HCT116 (cell line): Measurements from ENCODE around the gene PRPF19. TPM values are rescaled to one million over a fixed set of nuclear protein-coding genes. Genes with fewer than 3 reads are reported as not detected.

ENCODE experiments used
- ATAC-seq: fragments of 200-7000 bp; cut with Tn5 transposase; 2 replicates; pipeline ENCODE4 v1.9.1; 2020; ENCODE audit warnings: mild to moderate bottlenecking, moderate library complexity
- BruUV-seq: library from RNA; stranded (reverse); fragments of 400-500 nt; replicated peaks from 2 replicates; lab custom pipeline; 2021; lab: Mats Ljungman, UMichigan
- CTCF ChIA-PET: fragments of 300-600 bp; sonication (Branson Sonifier 250); formaldehyde crosslinking; loops from one replicate; lab custom pipeline; 2021; ENCODE audit warnings: antibody characterized with exemption; lab: Charles Lee
- POLR2A ChIA-PET: fragments of 300-600, 350-600 bp; sonication (Branson Sonifier 250); formaldehyde crosslinking; loops from one replicate; lab custom pipeline; 2021; ENCODE audit warnings: antibody characterized with exemption; lab: Charles Lee
- RAD21 ChIA-PET, 2 experiments: fragments of 300-600 bp; sonication (Branson Sonifier 250); formaldehyde crosslinking; loops; one replicate each; lab custom pipeline; 2023; ENCODE audit warnings: low total read pairs in 2 of 2; ENCODE audit not compliant: uncharacterized antibody in 2 of 2, unreplicated experiment in 2 of 2, low non-redundant PET in 1 of 2; lab: Charles Lee
- DNase-seq: peaks from one replicate; pipeline ENCODE4 v3.0.0-alpha.2; 2010; ENCODE audit warnings: low read depth, low spot score
- H2AFZ ChIP-seq: fragments of 200-600 bp; shearing (Covaris generic), sonication (generic); 2 replicates; pipeline ENCODE4 v1.6.1; 2017; ENCODE audit warnings: low read depth, mixed run types, mixed read lengths, antibody characterized with exemption, low read length; ENCODE audit not compliant: poor library complexity, severe bottlenecking
- H3K27ac ChIP-seq: 2 replicates; pipeline ENCODE4 v1.5.1; 2012; ENCODE audit warnings: low read depth, low read length
- H3K27me3 ChIP-seq: fragments of 200-600 bp; sonication (generic); 2 replicates; pipeline ENCODE4 v1.6.1; 2016; ENCODE audit warnings: mixed run types, low read length, mixed read lengths; ENCODE audit not compliant: insufficient read depth
- H3K36me3 ChIP-seq, 2 experiments: fragments of 200-500 bp in 1 of 2; fragments of 200-600 bp in 1 of 2; sonication (Bioruptor generic) in 1 of 2; sonication (generic) in 1 of 2; 2 replicates each; pipeline versions ENCODE4 v1.5.1 to v1.6.1; 2014 to 2016; ENCODE audit warnings: low read length in 2 of 2, inconsistent platforms in 1 of 2, mixed read lengths in 1 of 2, mixed run types in 1 of 2; ENCODE audit not compliant: insufficient read depth in 2 of 2, control insufficient read depth in 1 of 2
- H3K4me1 ChIP-seq, 2 experiments: fragments of 200-600 bp in 1 of 2; sonication (generic) in 1 of 2; 2 replicates each; pipeline versions ENCODE4 v1.5.1 to v1.6.1; 2012 to 2017; ENCODE audit warnings: low read length in 2 of 2, inconsistent platforms in 1 of 2, mild to moderate bottlenecking in 1 of 2, mixed read lengths in 1 of 2, mixed run types in 1 of 2, moderate library complexity in 1 of 2; ENCODE audit not compliant: insufficient read depth in 2 of 2, control insufficient read depth in 1 of 2
- H3K4me2 ChIP-seq: fragments of 200-600 bp; sonication (generic); 2 replicates; pipeline ENCODE4 v1.6.1; 2017; ENCODE audit warnings: mixed run types, low read length, mixed read lengths
- H3K4me3 ChIP-seq, 2 experiments: fragments of 200-600 bp in 1 of 2; sonication (generic) in 1 of 2; replicated peaks in 1 of 2; 2 replicates each; pipeline ENCODE4 v1.5.1; 2011 to 2016; ENCODE audit warnings: low read length in 2 of 2, control low read depth in 1 of 2, low read depth in 1 of 2, mild to moderate bottlenecking in 1 of 2, mixed read lengths in 1 of 2, mixed run types in 1 of 2
- H3K79me2 ChIP-seq: fragments of 200-600 bp; sonication (generic); 2 replicates; pipeline ENCODE4 v1.6.1; 2017; ENCODE audit warnings: mild to moderate bottlenecking, mixed run types, low read length, moderate library complexity, mixed read lengths; ENCODE audit not compliant: insufficient read depth
- H3K9ac ChIP-seq: fragments of 200-600 bp; sonication (generic); 2 replicates; pipeline ENCODE4 v1.6.1; 2016; ENCODE audit warnings: low read length, mixed read lengths
- H3K9me2 ChIP-seq: fragments of 200-600 bp; sonication (generic), shearing (Covaris generic); 2 replicates; pipeline ENCODE4 v1.6.1; 2017; ENCODE audit warnings: mixed run types, mild to moderate bottlenecking, moderate library complexity; ENCODE audit not compliant: insufficient read depth
- H3K9me3 ChIP-seq, 2 experiments: fragments of 200-500 bp in 1 of 2; fragments of 200-600 bp in 1 of 2; sonication (Bioruptor generic) in 1 of 2; sonication (generic) in 1 of 2; 2 replicates each; pipeline ENCODE4 v1.6.1; 2014 to 2017; ENCODE audit warnings: low read length in 2 of 2, mixed read lengths in 2 of 2, inconsistent platforms in 1 of 2, low read depth in 1 of 2, mild to moderate bottlenecking in 1 of 2, mixed run types in 1 of 2, moderate library complexity in 1 of 2; ENCODE audit not compliant: control insufficient read depth in 1 of 2, insufficient read depth in 1 of 2
- H4K20me1 ChIP-seq: fragments of 200-600 bp; sonication (generic), shearing (Covaris generic); 2 replicates; pipeline ENCODE4 v1.6.1; 2017; ENCODE audit warnings: mixed run types, mild to moderate bottlenecking, moderate library complexity; ENCODE audit not compliant: insufficient read depth
- CBX3 ChIP-seq: IDR thresholded peaks from 2 replicates; pipeline ENCODE4 v1.6.1; 2012; ENCODE audit warnings: low read depth
- EGR1 ChIP-seq: IDR thresholded peaks from 2 replicates; pipeline ENCODE4 v1.6.1; 2012; ENCODE audit warnings: low read depth
- ELF1 ChIP-seq: IDR thresholded peaks from 2 replicates; pipeline ENCODE4 v1.6.1; 2012; ENCODE audit warnings: low read depth, borderline replicate concordance
- EZH2 ChIP-seq: fragments of 200-600 bp; sonication (generic); IDR thresholded peaks from 2 replicates; pipeline ENCODE4 v1.6.1; 2017; ENCODE audit warnings: antibody characterized with exemption, mixed run types
- FOSL1 ChIP-seq: IDR thresholded peaks from 2 replicates; pipeline ENCODE4 v1.6.1; 2012; ENCODE audit warnings: low read depth
- JUND ChIP-seq: IDR thresholded peaks from 2 replicates; pipeline ENCODE4 v1.6.1; 2012
- POLR2A ChIP-seq: IDR thresholded peaks from 2 replicates; pipeline ENCODE4 v1.7.0; 2011; ENCODE audit warnings: borderline replicate concordance; ENCODE audit not compliant: insufficient read depth, insufficient read length; ENCODE audit errors: extremely low read depth
- POLR2AphosphoS5 ChIP-seq: IDR thresholded peaks from 2 replicates; pipeline ENCODE4 v1.6.1; 2011; ENCODE audit warnings: mild to moderate bottlenecking, low read depth, low read length, moderate library complexity
- RAD21 ChIP-seq: IDR thresholded peaks from 2 replicates; pipeline ENCODE4 v1.6.1; 2012; ENCODE audit warnings: low read depth, mild to moderate bottlenecking
- SIN3A ChIP-seq: IDR thresholded peaks from 2 replicates; pipeline ENCODE4 v1.6.1; 2012; ENCODE audit warnings: low read depth
- SRF ChIP-seq: IDR thresholded peaks from 2 replicates; pipeline ENCODE4 v1.6.1; 2012; ENCODE audit warnings: low read depth
- ZBTB33 ChIP-seq: IDR thresholded peaks from 2 replicates; pipeline ENCODE4 v1.6.1; 2011; ENCODE audit warnings: mild to moderate bottlenecking, low read length, moderate library complexity; ENCODE audit not compliant: insufficient replicate concordance; ENCODE audit errors: extremely low read depth
- ZFX ChIP-seq: fragments of 450-650 bp; IDR thresholded peaks from 2 replicates; pipeline ENCODE4 v1.6.1; 2017
- intact Hi-C: fragments of 100-400 bp; cut with micrococcal nuclease; formaldehyde crosslinking; loops from 2 replicates; pipeline ENCODE4 v1.10.0; 2022
- total RNA-seq: library from RNA; stranded (reverse); gene quantifications from one replicate; pipeline ENCODE4 v1.2.1, GENCODE V29; 2021; ENCODE audit not compliant: unreplicated experiment
- TF ChIP-seq, protein P1 (sequence below): IDR thresholded peaks from 2 replicates; pipeline ENCODE4 v1.6.1; 2012
- TF ChIP-seq, protein P2 (sequence below): IDR thresholded peaks from 2 replicates; pipeline ENCODE4 v1.6.1; 2012

Gene PRPF19
- total RNA-seq, 1 experiment from 2014 or later: 156 TPM

GRCh38 chr11:60915248-60915914, 9.0 kb upstream of the PRPF19 start (continued):
- TF ChIP-seq ZBTB33: no peak
- no peak for TF ChIP-seq EZH2
- TF ChIP-seq SIN3A: no peak
- TF ChIP-seq, protein P1, sequence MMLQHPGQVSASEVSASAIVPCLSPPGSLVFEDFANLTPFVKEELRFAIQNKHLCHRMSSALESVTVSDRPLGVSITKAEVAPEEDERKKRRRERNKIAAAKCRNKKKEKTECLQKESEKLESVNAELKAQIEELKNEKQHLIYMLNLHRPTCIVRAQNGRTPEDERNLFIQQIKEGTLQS: no peak

DNA sequence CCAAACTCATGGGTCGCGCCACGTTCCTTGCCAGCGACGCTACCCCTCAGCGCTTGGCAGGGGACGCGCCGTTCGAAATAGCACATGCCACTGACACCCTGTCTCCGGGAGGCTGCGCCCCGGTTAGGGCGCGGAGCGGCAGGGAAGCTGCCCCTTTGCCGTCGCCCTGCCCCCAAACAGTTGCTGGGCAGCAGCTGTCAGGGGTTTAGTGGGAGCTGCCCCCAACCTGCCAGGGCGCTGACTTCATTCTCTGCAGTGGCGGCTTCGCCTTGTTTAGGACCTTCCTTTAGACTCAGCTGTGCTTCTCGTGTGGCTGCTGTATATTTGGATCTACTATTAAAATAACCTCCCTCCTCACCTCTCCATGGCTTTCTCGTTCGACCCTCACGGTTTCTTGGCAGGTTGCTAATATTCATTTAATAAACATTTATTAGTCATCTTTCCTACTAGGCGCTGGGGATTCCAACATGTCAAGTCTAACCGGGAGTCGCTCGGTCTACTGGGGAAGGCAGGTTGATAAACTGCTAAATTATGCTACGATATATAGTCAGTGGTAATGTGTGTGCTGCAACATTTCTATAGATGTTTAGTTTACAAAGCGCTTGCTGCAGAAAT, 8.4 kb upstream of the PRPF19 start:
- H3K79me2 ChIP-seq: peaks cover 54% of the 10 kb centered on the region
- H4K20me1 ChIP-seq: no peaks in the 10 kb centered on the region; the same call in 1 of the 2 replicates
- H3K9ac ChIP-seq: peak overlapping the region; percentile 73
- RAD21 ChIA-PET: no interaction called here
- no TSS peak for BruUV-seq
- DNase-seq: no peak
- no peaks in the 10 kb centered on the region for H3K9me2 ChIP-seq
- peaks cover 0 to 3% of the 10 kb centered on the region in 2 experiments; a peak in 1 of 4 replicates for H3K36me3 ChIP-seq
- ATAC-seq: peak; percentile 28
- intact Hi-C loops: loop anchor here (10.0 kb wide), 1 partner anchor 270 kb away; no protein-coding TSS in a partner anchor
- TF ChIP-seq ZFX: no peak
- no peak for TF ChIP-seq EGR1
- no peak for TF ChIP-seq ZBTB33
- TF ChIP-seq EZH2: no peak
- TF ChIP-seq POLR2A: no peak
- TF ChIP-seq FOSL1: no peak
- TF ChIP-seq RAD21: no peak
- TF ChIP-seq, protein P1: no peak
- TF ChIP-seq ELF1: no peak
- TF ChIP-seq, protein P2, sequence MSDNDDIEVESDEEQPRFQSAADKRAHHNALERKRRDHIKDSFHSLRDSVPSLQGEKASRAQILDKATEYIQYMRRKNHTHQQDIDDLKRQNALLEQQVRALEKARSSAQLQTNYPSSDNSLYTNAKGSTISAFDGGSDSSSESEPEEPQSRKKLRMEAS: no peak
- TF ChIP-seq POLR2AphosphoS5: no peak
- no peak for TF ChIP-seq JUND
- TF ChIP-seq SIN3A: no peak
- no peak for TF ChIP-seq SRF
- TF ChIP-seq CBX3: no peak
- H3K4me2 ChIP-seq: peak overlapping the region; percentile 89
- no peaks in the 10 kb centered on the region for H3K27me3 ChIP-seq
- POLR2A ChIA-PET: interaction anchor here (0.9 kb wide), 1 partner anchor 10 kb away, joined by 4 read pairs; no protein-coding TSS in a partner anchor
- H3K4me1 ChIP-seq: peaks cover 26 to 66% of the 10 kb centered on the region in 2 experiments
- H3K9me3 ChIP-seq: no peaks in the 10 kb centered on the region
- peak overlapping the region; percentile 61 for H3K27ac ChIP-seq
- no peak overlapping the region for H2AFZ ChIP-seq
- CTCF ChIA-PET: interaction anchor here (0.6 to 2.1 kb wide), 6 partner anchors 10 to 272 kb away, joined by 3 to 13 read pairs (median 4); no protein-coding TSS in a partner anchor
- H3K4me3 ChIP-seq: peak overlapping the region; percentile 61 to 67
